K562 (cell line): ENCODE results near the gene RNF25. TPM values are rescaled to one million over a fixed set of nuclear protein-coding genes. Genes with fewer than 3 reads are reported as not detected.

Experiments
- ATAC-seq: fragments of 200-7000 bp; cut with Tn5 transposase; 3 replicates; pipeline ENCODE4 v1.9.1; 2020; ENCODE audit warnings: moderate library complexity
- Bru-seq: library from RNA; stranded (reverse); fragments of 400-500 nt; gene quantifications from one replicate; lab custom pipeline; 2021; lab: Mats Ljungman, UMichigan
- BruChase-seq, 2 experiments: library from RNA; stranded (reverse); fragments of 400-500 nt; gene quantifications; one replicate each; lab custom pipeline; 2021; lab: Mats Ljungman, UMichigan
- BruUV-seq: library from RNA; stranded (reverse); fragments of 400-500 nt; replicated peaks from 2 replicates; lab custom pipeline; 2021; lab: Mats Ljungman, UMichigan
- CTCF ChIA-PET: fragments of 300-600 bp; formaldehyde crosslinking; extraction: SDS; loops from one replicate; lab custom pipeline; 2021; ENCODE audit warnings: low intra/inter-chr PET ratio; lab: Yijun Ruan, JAX
- POLR2A ChIA-PET: fragments of 300-600, 350-650 bp; sonication (Branson Sonifier 250); formaldehyde crosslinking; extraction: SDS; loops from one replicate; lab custom pipeline; 2021; ENCODE audit warnings: antibody characterized with exemption, inconsistent platforms; lab: Yijun Ruan, JAX
- DNase-seq, 4 experiments: peaks; one replicate each; pipeline versions ENCODE4 v3.0.0 to v3.0.0-alpha.2; 2011 to 2018; ENCODE audit warnings: low spot score in 3 of 4, mixed read lengths in 3 of 4; ENCODE audit errors: extremely low read depth in 1 of 4
- FAIRE-seq: peaks from 2 replicates; lab custom pipeline; 2011; peaks lifted over from hg19 to GRCh38; lab: Jason Lieb, UNC
- H2AFZ ChIP-seq: 2 replicates; pipeline ENCODE4 v1.6.0; 2011; ENCODE audit warnings: low read depth, low read length, control low read depth, inconsistent platforms
- H3K27ac ChIP-seq: fragments of 200-600 bp; 3 replicates; pipeline ENCODE4 v1.8.0; 2011; ENCODE audit warnings: low read depth, mild to moderate bottlenecking, control low read depth, inconsistent platforms, low read length, moderate library complexity, mixed read lengths; ENCODE audit errors: extremely low read depth
- H3K27me3 ChIP-seq, 2 experiments: fragments of 300-600 bp in 1 of 2; 2 replicates in 1 of 2; 3 replicates in 1 of 2; pipeline versions ENCODE4 v1.6.0 to v1.8.0; 2011; ENCODE audit warnings: inconsistent platforms in 2 of 2, low read length in 2 of 2, mild to moderate bottlenecking in 1 of 2, mixed read lengths in 1 of 2, moderate library complexity in 1 of 2; ENCODE audit not compliant: control insufficient read depth in 2 of 2, insufficient read depth in 2 of 2
- H3K36me3 ChIP-seq: fragments of 300-600 bp; 3 replicates; pipeline ENCODE4 v1.8.0; 2011; ENCODE audit warnings: mild to moderate bottlenecking, low read length, inconsistent platforms; ENCODE audit not compliant: control insufficient read depth, insufficient read depth
- H3K4me1 ChIP-seq, 2 experiments: fragments of 200-600 bp in 1 of 2; replicated peaks in 1 of 2; 2 replicates in 1 of 2; 3 replicates in 1 of 2; pipeline versions ENCODE4 v1.5.1 to v1.8.0; 2011; ENCODE audit warnings: inconsistent platforms in 2 of 2, low read length in 2 of 2, mild to moderate bottlenecking in 1 of 2, mixed read lengths in 1 of 2, moderate library complexity in 1 of 2; ENCODE audit not compliant: control insufficient read depth in 2 of 2, insufficient read depth in 2 of 2
- H3K4me2 ChIP-seq: 2 replicates; pipeline ENCODE4 v1.6.1; 2011; ENCODE audit warnings: low read length, control low read depth, inconsistent platforms, mixed read lengths; ENCODE audit not compliant: insufficient read depth
- H3K4me3 ChIP-seq: fragments of 200-600 bp; sonication (generic), shearing (Covaris generic); 2 replicates; pipeline ENCODE4 v1.5.1; 2016; ENCODE audit warnings: control low read depth, inconsistent platforms
- H3K79me2 ChIP-seq: fragments of 200-600 bp; 3 replicates; pipeline ENCODE4 v1.8.0; 2011; ENCODE audit warnings: low read length, inconsistent platforms; ENCODE audit not compliant: control insufficient read depth, insufficient read depth
- H3K9ac ChIP-seq, 2 experiments: 2 replicates each; pipeline versions ENCODE4 v1.6.0 to v1.6.1; 2011; ENCODE audit warnings: low read depth in 2 of 2, low read length in 2 of 2, control low read depth in 1 of 2, inconsistent platforms in 1 of 2, mild to moderate bottlenecking in 1 of 2, mixed read lengths in 1 of 2; ENCODE audit not compliant: insufficient read depth in 1 of 2
- H3K9me1 ChIP-seq: one replicate; pipeline ENCODE4 v1.6.0; 2011; ENCODE audit warnings: inconsistent platforms, mild to moderate bottlenecking, low read length, moderate library complexity; ENCODE audit not compliant: control insufficient read depth, insufficient read depth
- H3K9me3 ChIP-seq: replicated peaks from 2 replicates; pipeline ENCODE4 v1.5.1; 2011; ENCODE audit warnings: low read depth, low read length, inconsistent platforms; ENCODE audit not compliant: control insufficient read depth, insufficient read depth
- H4K20me1 ChIP-seq: replicated peaks from 2 replicates; pipeline ENCODE4 v1.6.1; 2011; ENCODE audit warnings: low read length, inconsistent platforms, mixed read lengths; ENCODE audit not compliant: control insufficient read depth, insufficient read depth
- CHD1 ChIP-seq: fragments of 200-600 bp; sonication (generic); IDR thresholded peaks from one replicate; pipeline ENCODE4 v1.6.1; 2012; ENCODE audit warnings: mild to moderate bottlenecking, moderate library complexity, low read length, inconsistent platforms
- CTBP1 ChIP-seq: fragments of 450-650 bp; IDR thresholded peaks from 2 replicates; pipeline ENCODE4 v1.6.1; 2016; ENCODE audit warnings: borderline replicate concordance
- GABPB1 ChIP-seq: sonication (generic); formaldehyde crosslinking; IDR thresholded peaks from 2 replicates; pipeline ENCODE4 v1.8.0; 2022; ENCODE audit warnings: mild to moderate bottlenecking, missing genetic modification reagents
- HDAC8 ChIP-seq: fragments of 450-650 bp; IDR thresholded peaks from 2 replicates; pipeline ENCODE4 v1.6.1; 2016; ENCODE audit warnings: mild to moderate bottlenecking, missing genetic modification characterization, moderate library complexity, missing compliant biosample characterization
- NONO ChIP-seq, 2 experiments: fragments of 200-400 bp in 1 of 2; fragments of 450-650 bp in 1 of 2; formaldehyde crosslinking in 1 of 2; IDR thresholded peaks; 2 replicates each; pipeline ENCODE4 v1.6.1; 2017; ENCODE audit warnings: low read depth in 2 of 2, mild to moderate bottlenecking in 2 of 2, moderate library complexity in 2 of 2, low read length in 1 of 2
- PHF20 ChIP-seq: fragments of 450-650 bp; IDR thresholded peaks from 2 replicates; pipeline ENCODE4 v1.6.1; 2018; ENCODE audit not compliant: partially characterized antibody
- PHF21A ChIP-seq: fragments of 450-650 bp; IDR thresholded peaks from 2 replicates; pipeline ENCODE4 v1.6.1; 2017; ENCODE audit warnings: low read depth, borderline replicate concordance
- PRMT5 ChIP-seq: sonication (generic); formaldehyde crosslinking; IDR thresholded peaks from 2 replicates; pipeline ENCODE4 v1.5.0; 2020; ENCODE audit warnings: missing genetic modification reagents
- RB1 ChIP-seq: fragments of 450-650 bp; IDR thresholded peaks from 2 replicates; pipeline ENCODE4 v1.6.1; 2017; ENCODE audit warnings: low read depth, mild to moderate bottlenecking
- SMAD3 ChIP-seq: fragments of 450-650 bp; formaldehyde crosslinking; conservative IDR thresholded peaks from 2 replicates; pipeline ENCODE4 v1.4.0; 2020; ENCODE audit warnings: mild to moderate bottlenecking
- THRAP3 ChIP-seq: fragments of 450-650 bp; IDR thresholded peaks from 2 replicates; pipeline ENCODE4 v1.6.1; 2016; ENCODE audit warnings: mild to moderate bottlenecking, inconsistent platforms, borderline replicate concordance
- WGBS: fragments of 100-300 bp; shearing (Covaris generic); methylation state at CpG from one replicate; pipeline ENCODE4 v1.1.6; 2016; ENCODE audit warnings: low coverage, mixed read lengths; ENCODE audit not compliant: insufficient coverage; ENCODE audit errors: missing lambda C conversion rate; 5-methylcytosine and 5-hydroxymethylcytosine counted together
- in situ Hi-C: fragments of 300-500 bp; cut with MboI; formaldehyde crosslinking; loops from 4 replicates; pipeline ENCODE4 v1.15.0; 2018; ENCODE audit warnings: inconsistent platforms, mixed read lengths
- intact Hi-C: fragments of 100-400 bp; cut with micrococcal nuclease; formaldehyde crosslinking; loops from 2 replicates; pipeline ENCODE4 v1.14.2; 2022
- long read RNA-seq, 3 experiments: library from polyadenylated mRNA in 2 of 3; library from RNA in 1 of 3; unstranded in 2 of 3; stranded (forward) in 1 of 3; transcript quantifications; one replicate each; pipeline ENCODE4 v2.0.0, GENCODE V29; 2019 to 2022
- polyA minus RNA-seq, 3 experiments: library from RNA; depleted of rRNA, polyadenylated mRNA; stranded (reverse); fragments of >200 nt; gene quantifications; 2 replicates each; pipeline ENCODE4 v1.2.3, GENCODE V29; 2011
- polyA plus RNA-seq, 8 experiments: library from polyadenylated mRNA; depleted of rRNA in 4 of 8; stranded (reverse) in 5 of 8; unstranded in 3 of 8; fragments of >200 nt; fragmentation: Nextera tagmentation in 2 of 8; fragmentation: Illumina TruSeq in 1 of 8; extraction: Ambion mirVana in 2 of 8; extraction: Trizol in 1 of 8; gene quantifications; 2 replicates each; pipeline versions ENCODE4 v1.2.1 to v1.2.3, GENCODE V29; 2011 to 2014; ENCODE audit warnings: inconsistent platforms in 1 of 8, missing spikeins in 1 of 8
- total RNA-seq, 7 experiments: library from RNA; depleted of rRNA in 6 of 7; stranded (reverse); fragments of >200 nt in 6 of 7; fragmentation: Illumina TruSeq in 2 of 7; extraction: Trizol in 2 of 7; gene quantifications; 2 replicates each; pipeline versions ENCODE4 v1.2.1 to v1.2.3, GENCODE V29; 2011 to 2021; ENCODE audit warnings: low replicate concordance in 1 of 7
- TF ChIP-seq, protein P1 (sequence below): fragments of 250-450 bp; sonication (Bioruptor Pico); IDR thresholded peaks from 2 replicates; pipeline ENCODE4 v1.8.0; 2022; ENCODE audit warnings: inconsistent platforms

RNF25 gene, protein sequence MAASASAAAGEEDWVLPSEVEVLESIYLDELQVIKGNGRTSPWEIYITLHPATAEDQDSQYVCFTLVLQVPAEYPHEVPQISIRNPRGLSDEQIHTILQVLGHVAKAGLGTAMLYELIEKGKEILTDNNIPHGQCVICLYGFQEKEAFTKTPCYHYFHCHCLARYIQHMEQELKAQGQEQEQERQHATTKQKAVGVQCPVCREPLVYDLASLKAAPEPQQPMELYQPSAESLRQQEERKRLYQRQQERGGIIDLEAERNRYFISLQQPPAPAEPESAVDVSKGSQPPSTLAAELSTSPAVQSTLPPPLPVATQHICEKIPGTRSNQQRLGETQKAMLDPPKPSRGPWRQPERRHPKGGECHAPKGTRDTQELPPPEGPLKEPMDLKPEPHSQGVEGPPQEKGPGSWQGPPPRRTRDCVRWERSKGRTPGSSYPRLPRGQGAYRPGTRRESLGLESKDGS
- 12.4 and 31.3 TPM in 2 replicates for total RNA-seq (2011; cell fraction: chromatin; rRNA removed; ENCODE audit: low replicate concordance)
- total RNA-seq (2011; cell fraction: nucleolus; rRNA removed) = 21.2 and 25.3 TPM in 2 replicates
- total RNA-seq (2011; cell fraction: nucleoplasm; rRNA removed) = 14.1 and 22.4 TPM in 2 replicates
- total RNA-seq (2014; rRNA removed) = 17.0 and 30.0 TPM in 2 replicates
- total RNA-seq (2014; rRNA removed; fragmentation: Illumina TruSeq; extraction: Trizol) = 15.5 and 18.2 TPM in 2 replicates
- total RNA-seq (2015; rRNA removed; fragmentation: Illumina TruSeq; extraction: Trizol) = 15.3 and 24.6 TPM in 2 replicates
- total RNA-seq (2021) = 19.0 and 20.5 TPM in 2 replicates
- 45.9 and 49.8 TPM in 2 replicates for polyA plus RNA-seq (2011; rRNA removed)
- 24.3 and 40.6 TPM in 2 replicates for polyA plus RNA-seq (2011; cell fraction: cytosol; rRNA removed)
- polyA plus RNA-seq (2011; cell fraction: nucleus; rRNA removed) = 40.5 and 63.9 TPM in 2 replicates
- 16.7 and 22.6 TPM in 2 replicates for polyA plus RNA-seq (2012)
- polyA plus RNA-seq (2014; fragmentation: Illumina TruSeq; extraction: Trizol) = 19.7 and 30.1 TPM in 2 replicates
- 1 to 10 TPM; 2.3 to 10.0 TPM for polyA plus RNA-seq (2014; fragmentation: Nextera tagmentation; extraction: Ambion mirVana)
- polyA plus RNA-seq (2014; rRNA removed) = 26.5 and 26.6 TPM in 2 replicates
- 31.3 and 33.2 TPM in 2 replicates for polyA minus RNA-seq (2011; rRNA and poly(A)+ RNA removed)
- polyA minus RNA-seq (2011; cell fraction: cytosol; rRNA and poly(A)+ RNA removed) = 6.3 and 21.5 TPM in 2 replicates
- polyA minus RNA-seq (2011; cell fraction: nucleus; rRNA and poly(A)+ RNA removed) = 5.9 and 9.6 TPM in 2 replicates
- Bru-seq, nascent RNA = percentile 74 among the genes with signal in this experiment
- BruChase-seq, experiment 1, labeled RNA remaining after a 2-hour chase = percentile 69 among the genes with signal in this experiment
- percentile 72 among the genes with signal in this experiment for BruChase-seq, experiment 2, labeled RNA remaining after a 6-hour chase
- long read RNA-seq, experiment 1, transcript RNF25-205 (2 exons, 532 nt) = minor isoform, 7 of 57 reads
- long read RNA-seq, experiment 1, transcript RNF25-201 (10 exons, 1,914 nt) = major isoform, 35 of 57 reads
- long read RNA-seq, experiment 1, partial matches to known transcripts = 5 of 57 reads
- long read RNA-seq, experiment 1, other reads (novel, unspliced or antisense) = 10 of 57 reads
- long read RNA-seq, experiment 2, transcript RNF25-201 (10 exons, 1,914 nt) = major isoform, 9 of 21 reads
- long read RNA-seq, experiment 2, partial matches to known transcripts = 7 of 21 reads
- long read RNA-seq, experiment 2, other reads (novel, unspliced or antisense) = 5 of 21 reads
- long read RNA-seq, experiment 3, transcript RNF25-201 (10 exons, 1,914 nt) = major isoform, 18 of 25 reads
- long read RNA-seq, experiment 3, partial matches to known transcripts = 1 of 25 reads
- long read RNA-seq, experiment 3, other reads (novel, unspliced or antisense) = 5 of 25 reads

DNA sequence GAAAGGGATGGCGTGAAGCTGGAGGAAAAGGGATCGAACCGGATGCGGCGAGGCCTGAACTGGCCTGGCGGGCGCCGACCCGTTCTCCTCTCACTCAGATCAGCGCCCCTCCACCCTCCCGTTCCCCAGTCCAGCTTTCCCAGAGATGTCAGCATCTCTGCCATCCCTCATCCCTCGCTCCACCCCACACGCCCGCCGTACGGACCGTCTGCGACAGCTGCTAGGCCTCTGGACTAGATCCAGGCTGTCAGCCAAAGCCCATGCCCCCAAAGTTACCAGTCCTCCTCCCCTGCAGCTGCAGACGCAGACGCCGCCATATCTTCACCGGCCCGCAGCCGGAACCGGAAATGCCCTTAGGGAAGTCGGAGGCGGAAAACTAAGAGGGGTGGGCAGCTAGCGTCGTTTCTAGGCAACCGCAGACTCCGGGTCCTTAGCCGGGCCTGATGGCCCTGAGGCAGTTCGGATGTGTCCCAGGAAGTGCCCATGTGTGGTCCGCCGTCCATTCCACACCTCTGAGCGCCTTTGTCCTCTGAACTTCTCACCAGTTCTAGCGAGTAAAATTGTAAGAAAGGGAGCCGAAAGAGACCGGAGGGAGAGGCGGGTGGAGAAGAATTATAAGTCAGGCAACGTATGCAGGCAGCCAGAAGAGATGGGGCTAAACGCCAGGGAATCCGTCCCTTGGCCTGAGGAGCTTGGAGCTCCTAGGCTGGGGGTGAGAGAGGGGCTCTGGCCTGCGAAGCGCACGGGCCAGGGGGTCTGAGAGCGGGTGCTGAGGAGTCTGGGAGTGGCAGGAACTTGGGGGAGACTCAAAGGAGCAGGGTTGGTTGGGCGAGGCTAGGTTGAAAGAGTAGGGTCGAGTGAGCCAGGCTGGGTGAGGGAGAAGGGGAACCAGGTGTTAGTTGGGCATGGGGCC is at the start of gene RNF25, which contains the start of gene STK36:
TSS of gene RNF25 (minus strand) at position 349 of the 913 bp plus-strand sequence. CDS start at position 317, 32 bp downstream.
TSS of gene STK36 (plus strand) at position 433 of the 913 bp plus-strand sequence. CDS start 744 bp downstream, outside the sequence.
- peak; percentile 99 for ATAC-seq
- Histone ChIP-seq H3K4me2 (peak within 1 kb of the TSS; percentile 93), H3K4me1 (peaks cover 0 to 9% of the 10 kb centered on the region in 2 experiments; a peak in 3 of 5 replicates), H3K9ac (peak within 1 kb of the TSS; percentile 71 to 97), H3K27me3 (no peaks in the 10 kb centered on the region), H3K27ac (peak within 1 kb of the TSS; percentile 68), H3K4me3 (peak within 1 kb of the TSS; percentile 66), H3K9me1 (no peaks in the 10 kb centered on the region), H3K36me3 (peaks cover 5% of the 10 kb centered on the region; the same call in 1 of the 3 replicates), H2AFZ (peak within 1 kb of the TSS; percentile 99), H3K9me3 (no peaks in the 10 kb centered on the region), H4K20me1 (no peaks in the 10 kb centered on the region), H3K79me2 (peaks cover 15% of the 10 kb centered on the region)
- DNase-seq = peak; percentile 66 to 84 (median 76)
- no TSS peak for BruUV-seq
- CTCF ChIA-PET = interaction anchor here (0.6 kb wide), 1 partner anchor 225 kb away, joined by 3 read pairs; no protein-coding TSS in a partner anchor
- POLR2A ChIA-PET = interaction anchor here (0.6 to 1.9 kb wide), 5 partner anchors 10 to 38 kb away, joined by 3 to 8 read pairs (median 4); partner anchors contain the start of genes BCS1L and ZNF142
- in situ Hi-C loops = no loop called here
- 9% methylated on average over 34 of the region's 49 CpGs for WGBS
- peak; percentile 87 for FAIRE-seq
- intact Hi-C loops = no loop called here
- TF ChIP-seq, protein P1, sequence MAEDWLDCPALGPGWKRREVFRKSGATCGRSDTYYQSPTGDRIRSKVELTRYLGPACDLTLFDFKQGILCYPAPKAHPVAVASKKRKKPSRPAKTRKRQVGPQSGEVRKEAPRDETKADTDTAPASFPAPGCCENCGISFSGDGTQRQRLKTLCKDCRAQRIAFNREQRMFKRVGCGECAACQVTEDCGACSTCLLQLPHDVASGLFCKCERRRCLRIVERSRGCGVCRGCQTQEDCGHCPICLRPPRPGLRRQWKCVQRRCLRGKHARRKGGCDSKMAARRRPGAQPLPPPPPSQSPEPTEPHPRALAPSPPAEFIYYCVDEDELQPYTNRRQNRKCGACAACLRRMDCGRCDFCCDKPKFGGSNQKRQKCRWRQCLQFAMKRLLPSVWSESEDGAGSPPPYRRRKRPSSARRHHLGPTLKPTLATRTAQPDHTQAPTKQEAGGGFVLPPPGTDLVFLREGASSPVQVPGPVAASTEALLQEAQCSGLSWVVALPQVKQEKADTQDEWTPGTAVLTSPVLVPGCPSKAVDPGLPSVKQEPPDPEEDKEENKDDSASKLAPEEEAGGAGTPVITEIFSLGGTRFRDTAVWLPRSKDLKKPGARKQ = no peak
- TF ChIP-seq PRMT5 (no peak), NONO (IDR thresholded peaks at IDR 0.05; ENCODE audit: low read depth in 2 of 2, low read length in 1 of 2) (no peak), RB1 (no peak), SMAD3 (no peak), PHF20 (peak; percentile 93), PHF21A (no peak), THRAP3 (no peak), GABPB1 (CRISPR knock-in tag) (peak; percentile 94), HDAC8 (tag) (no peak), CHD1 (no peak), CTBP1 (peak; percentile 44; the same call in 1 of the 2 replicates)
